GM12878 (cell line): ENCODE data around the gene SPON2. TPM values are rescaled to one million over a fixed set of nuclear protein-coding genes. Genes with fewer than 3 reads are reported as not detected.

Experiments
- ATF2 ChIP-seq: IDR thresholded peaks from 2 replicates; pipeline ENCODE4 v1.6.1; 2012; ENCODE audit warnings: low read length, inconsistent platforms
- BACH1 ChIP-seq: fragments of 450-650 bp; IDR thresholded peaks from 2 replicates; pipeline ENCODE4 v1.6.1; 2017; ENCODE audit warnings: mild to moderate bottlenecking, borderline replicate concordance
- CHD1 ChIP-seq: IDR thresholded peaks from 2 replicates; pipeline ENCODE4 v1.6.1; 2012; ENCODE audit warnings: low read depth, low read length, improper control_type of control experiment
- EGR1 ChIP-seq, 2 experiments: IDR thresholded peaks; 1 replicate in 1 of 2; 2 replicates in 1 of 2; pipeline ENCODE4 v1.6.1; 2011 to 2012; ENCODE audit warnings: low read depth in 2 of 2, low read length in 2 of 2, borderline replicate concordance in 1 of 2, mild to moderate bottlenecking in 1 of 2, moderate library complexity in 1 of 2
- FOS ChIP-seq: IDR thresholded peaks from 3 replicates; pipeline ENCODE4 v1.6.1; 2011; ENCODE audit warnings: borderline replicate concordance; ENCODE audit not compliant: insufficient read length; ENCODE audit errors: extremely low read depth
- GATAD2B ChIP-seq: fragments of 450-650 bp; conservative IDR thresholded peaks from 2 replicates; pipeline ENCODE4 v1.6.1; 2017; ENCODE audit warnings: low read depth, mild to moderate bottlenecking, moderate library complexity
- HDGF ChIP-seq: fragments of 450-650 bp; IDR thresholded peaks from 2 replicates; pipeline ENCODE4 v1.6.1; 2016; ENCODE audit warnings: antibody characterized with exemption
- IRF4 ChIP-seq: IDR thresholded peaks from 2 replicates; pipeline ENCODE4 v1.6.1; 2011; ENCODE audit warnings: low read depth, low read length
- MTA2 ChIP-seq: fragments of 450-650 bp; IDR thresholded peaks from 2 replicates; pipeline ENCODE4 v1.6.1; 2016; ENCODE audit warnings: low read depth, mild to moderate bottlenecking, moderate library complexity
- NFYB ChIP-seq: IDR thresholded peaks from 2 replicates; pipeline ENCODE4 v1.6.1; 2011; ENCODE audit warnings: low read depth, mild to moderate bottlenecking, low read length, improper control_type of control experiment, moderate library complexity; ENCODE audit not compliant: insufficient read depth
- NR2F1 ChIP-seq: fragments of 450-650 bp; conservative IDR thresholded peaks from 2 replicates; pipeline ENCODE4 v1.6.1; 2017; ENCODE audit warnings: mild to moderate bottlenecking
- POU2F2 ChIP-seq: IDR thresholded peaks from 3 replicates; pipeline ENCODE4 v1.6.1; 2011; ENCODE audit warnings: low read depth, mild to moderate bottlenecking, low read length, borderline replicate concordance
- RELB ChIP-seq: fragments of 450-650 bp; IDR thresholded peaks from 2 replicates; pipeline ENCODE4 v1.6.1; 2017; ENCODE audit warnings: low read depth, mild to moderate bottlenecking, moderate library complexity
- SMAD1 ChIP-seq: fragments of 450-650 bp; IDR thresholded peaks from 2 replicates; pipeline ENCODE4 v1.6.1; 2018; ENCODE audit warnings: mild to moderate bottlenecking, low read depth; ENCODE audit not compliant: partially characterized antibody
- polyA plus RNA-seq, 11 experiments: library from polyadenylated mRNA; depleted of rRNA in 4 of 11; unstranded in 6 of 11; stranded (reverse) in 5 of 11; fragments of >200 nt; fragmentation: Nextera tagmentation in 4 of 11; fragmentation: Illumina TruSeq in 1 of 11; extraction: Ambion mirVana in 4 of 11; extraction: Trizol in 1 of 11; gene quantifications; 1 replicate in 1 of 11; 2 replicates in 10 of 11; pipeline versions ENCODE4 v1.2.1 to v1.2.3, GENCODE V29; 2011 to 2016; ENCODE audit warnings: inconsistent platforms in 2 of 11, missing spikeins in 2 of 11, low read depth in 1 of 11
- total RNA-seq, 4 experiments: library from RNA; depleted of rRNA in 3 of 4; stranded (reverse); fragments of >200 nt in 3 of 4; fragmentation: Illumina TruSeq in 1 of 4; extraction: Trizol in 1 of 4; gene quantifications; 2 replicates each; pipeline versions ENCODE4 v1.2.1 to v1.2.3, GENCODE V29; 2013 to 2021
- TF ChIP-seq, protein P1 (sequence below): fragments of 450-650 bp; IDR thresholded peaks from 2 replicates; pipeline ENCODE4 v1.6.1; 2017; ENCODE audit warnings: mild to moderate bottlenecking, low read depth, inconsistent platforms; ENCODE audit not compliant: poor library complexity, severe bottlenecking
- TF ChIP-seq, protein P2 (sequence below): fragments of 450-650 bp; IDR thresholded peaks from 2 replicates; pipeline ENCODE4 v1.6.1; 2016; ENCODE audit warnings: mild to moderate bottlenecking
- TF ChIP-seq, protein P3 (sequence below): fragments of 450-650 bp; IDR thresholded peaks from 2 replicates; pipeline ENCODE4 v1.6.1; 2016; ENCODE audit warnings: mild to moderate bottlenecking
- TF ChIP-seq, protein P4 (sequence below): fragments of 450-650 bp; IDR thresholded peaks from 2 replicates; pipeline ENCODE4 v1.6.1; 2017; ENCODE audit warnings: mild to moderate bottlenecking

SPON2 gene
- total and polyA plus RNA-seq, 10 of the 15 experiments (the other 5 are each of a cell fraction or from before 2014, with no cell fraction given) = 1.1 to 11.2 (median 7.3) TPM

- TF ChIP-seq, protein P1, sequence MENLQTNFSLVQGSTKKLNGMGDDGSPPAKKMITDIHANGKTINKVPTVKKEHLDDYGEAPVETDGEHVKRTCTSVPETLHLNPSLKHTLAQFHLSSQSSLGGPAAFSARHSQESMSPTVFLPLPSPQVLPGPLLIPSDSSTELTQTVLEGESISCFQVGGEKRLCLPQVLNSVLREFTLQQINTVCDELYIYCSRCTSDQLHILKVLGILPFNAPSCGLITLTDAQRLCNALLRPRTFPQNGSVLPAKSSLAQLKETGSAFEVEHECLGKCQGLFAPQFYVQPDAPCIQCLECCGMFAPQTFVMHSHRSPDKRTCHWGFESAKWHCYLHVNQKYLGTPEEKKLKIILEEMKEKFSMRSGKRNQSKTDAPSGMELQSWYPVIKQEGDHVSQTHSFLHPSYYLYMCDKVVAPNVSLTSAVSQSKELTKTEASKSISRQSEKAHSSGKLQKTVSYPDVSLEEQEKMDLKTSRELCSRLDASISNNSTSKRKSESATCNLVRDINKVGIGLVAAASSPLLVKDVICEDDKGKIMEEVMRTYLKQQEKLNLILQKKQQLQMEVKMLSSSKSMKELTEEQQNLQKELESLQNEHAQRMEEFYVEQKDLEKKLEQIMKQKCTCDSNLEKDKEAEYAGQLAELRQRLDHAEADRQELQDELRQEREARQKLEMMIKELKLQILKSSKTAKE = peak; percentile 95
- TF ChIP-seq MTA2 (peak; percentile 100), IRF4 (peak; percentile 70), POU2F2 (peak; percentile 74; the same call in 2 of the 3 replicates), FOS (no peak), CHD1 (no peak; the same call in 1 of the 2 replicates), RELB (peak; percentile 82), NR2F1 (peak; percentile 80), HDGF (no peak), GATAD2B (peak; percentile 35; the same call in 1 of the 2 replicates), EGR1 (IDR thresholded peaks at IDR 0.05; ENCODE audit: borderline replicate concordance in 1 of 2, low read depth in 2 of 2, low read length in 2 of 2) (no peak), NFYB (no peak), BACH1 (peak; percentile 14; the same call in 1 of the 2 replicates), ATF2 (peak; percentile 80), SMAD1 (peak; percentile 26)
- TF ChIP-seq, protein P2, sequence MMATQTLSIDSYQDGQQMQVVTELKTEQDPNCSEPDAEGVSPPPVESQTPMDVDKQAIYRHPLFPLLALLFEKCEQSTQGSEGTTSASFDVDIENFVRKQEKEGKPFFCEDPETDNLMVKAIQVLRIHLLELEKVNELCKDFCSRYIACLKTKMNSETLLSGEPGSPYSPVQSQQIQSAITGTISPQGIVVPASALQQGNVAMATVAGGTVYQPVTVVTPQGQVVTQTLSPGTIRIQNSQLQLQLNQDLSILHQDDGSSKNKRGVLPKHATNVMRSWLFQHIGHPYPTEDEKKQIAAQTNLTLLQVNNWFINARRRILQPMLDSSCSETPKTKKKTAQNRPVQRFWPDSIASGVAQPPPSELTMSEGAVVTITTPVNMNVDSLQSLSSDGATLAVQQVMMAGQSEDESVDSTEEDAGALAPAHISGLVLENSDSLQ = peak; percentile 79
- TF ChIP-seq, protein P3, sequence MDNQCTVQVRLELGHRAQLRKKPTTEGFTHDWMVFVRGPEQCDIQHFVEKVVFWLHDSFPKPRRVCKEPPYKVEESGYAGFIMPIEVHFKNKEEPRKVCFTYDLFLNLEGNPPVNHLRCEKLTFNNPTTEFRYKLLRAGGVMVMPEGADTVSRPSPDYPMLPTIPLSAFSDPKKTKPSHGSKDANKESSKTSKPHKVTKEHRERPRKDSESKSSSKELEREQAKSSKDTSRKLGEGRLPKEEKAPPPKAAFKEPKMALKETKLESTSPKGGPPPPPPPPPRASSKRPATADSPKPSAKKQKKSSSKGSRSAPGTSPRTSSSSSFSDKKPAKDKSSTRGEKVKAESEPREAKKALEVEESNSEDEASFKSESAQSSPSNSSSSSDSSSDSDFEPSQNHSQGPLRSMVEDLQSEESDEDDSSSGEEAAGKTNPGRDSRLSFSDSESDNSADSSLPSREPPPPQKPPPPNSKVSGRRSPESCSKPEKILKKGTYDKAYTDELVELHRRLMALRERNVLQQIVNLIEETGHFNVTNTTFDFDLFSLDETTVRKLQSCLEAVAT = peak; percentile 37
- TF ChIP-seq, protein P4, sequence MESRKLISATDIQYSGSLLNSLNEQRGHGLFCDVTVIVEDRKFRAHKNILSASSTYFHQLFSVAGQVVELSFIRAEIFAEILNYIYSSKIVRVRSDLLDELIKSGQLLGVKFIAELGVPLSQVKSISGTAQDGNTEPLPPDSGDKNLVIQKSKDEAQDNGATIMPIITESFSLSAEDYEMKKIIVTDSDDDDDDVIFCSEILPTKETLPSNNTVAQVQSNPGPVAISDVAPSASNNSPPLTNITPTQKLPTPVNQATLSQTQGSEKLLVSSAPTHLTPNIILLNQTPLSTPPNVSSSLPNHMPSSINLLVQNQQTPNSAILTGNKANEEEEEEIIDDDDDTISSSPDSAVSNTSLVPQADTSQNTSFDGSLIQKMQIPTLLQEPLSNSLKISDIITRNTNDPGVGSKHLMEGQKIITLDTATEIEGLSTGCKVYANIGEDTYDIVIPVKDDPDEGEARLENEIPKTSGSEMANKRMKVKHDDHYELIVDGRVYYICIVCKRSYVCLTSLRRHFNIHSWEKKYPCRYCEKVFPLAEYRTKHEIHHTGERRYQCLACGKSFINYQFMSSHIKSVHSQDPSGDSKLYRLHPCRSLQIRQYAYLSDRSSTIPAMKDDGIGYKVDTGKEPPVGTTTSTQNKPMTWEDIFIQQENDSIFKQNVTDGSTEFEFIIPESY = no peak
Measured at GRCh38 chr4:1218634-1219565, 46.5 kb upstream of the SPON2 start (continued).
